ENCODE data around the gene RCL1.
"Not testable (repeated sequence)": the region's sequence is repeated elsewhere in the genome, so short reads cannot be mapped to it uniquely, and the experiment has no call there.

RCL1 gene

DNA sequence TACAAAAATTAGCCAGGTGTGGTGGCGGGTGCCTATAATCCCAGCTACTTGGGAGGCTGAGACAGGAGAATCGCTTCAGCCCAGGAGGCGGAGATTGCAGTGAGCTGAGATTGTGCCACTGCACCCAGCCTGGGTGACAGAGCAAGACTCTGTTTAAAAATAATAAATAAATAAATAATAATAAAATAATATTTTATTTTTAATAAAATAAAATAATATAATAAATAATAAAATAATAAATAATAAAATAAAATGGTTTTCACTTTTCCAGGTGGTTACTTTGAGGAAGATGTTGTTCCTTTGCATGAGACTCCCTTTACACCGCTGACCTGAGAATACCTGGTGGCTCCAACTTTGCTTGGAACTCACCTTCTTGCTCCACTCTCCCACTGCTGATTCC, 82.8 kb downstream of the RCL1 start:
- H3K27ac ChIP-seq (ENCODE audit: low read length), result no peak overlapping the region
- no peak for DNase-seq (ENCODE audit: low read depth, low spot score)
- no peak overlapping the region for H3K4me3 ChIP-seq (ENCODE audit: low read length)
- peaks cover 1% of the 10 kb centered on the region; the same call in 1 of the 2 replicates for H3K27me3 ChIP-seq (ENCODE audit: control insufficient read depth, insufficient read depth, low read length)
- H3K4me1 ChIP-seq (ENCODE audit: control insufficient read depth, insufficient read depth, low read length), result no peaks in the 10 kb centered on the region
- H3K9me3 ChIP-seq (ENCODE audit: control insufficient read depth, insufficient read depth, low read length), result no peaks in the 10 kb centered on the region
- WGBS (ENCODE audit: insufficient coverage, insufficient read length), result no CpG with 5 or more reads among the region's 4 CpGs
- H3K36me3 ChIP-seq (ENCODE audit: control insufficient read depth, insufficient read depth, low read length), result no peaks in the 10 kb centered on the region

DNA sequence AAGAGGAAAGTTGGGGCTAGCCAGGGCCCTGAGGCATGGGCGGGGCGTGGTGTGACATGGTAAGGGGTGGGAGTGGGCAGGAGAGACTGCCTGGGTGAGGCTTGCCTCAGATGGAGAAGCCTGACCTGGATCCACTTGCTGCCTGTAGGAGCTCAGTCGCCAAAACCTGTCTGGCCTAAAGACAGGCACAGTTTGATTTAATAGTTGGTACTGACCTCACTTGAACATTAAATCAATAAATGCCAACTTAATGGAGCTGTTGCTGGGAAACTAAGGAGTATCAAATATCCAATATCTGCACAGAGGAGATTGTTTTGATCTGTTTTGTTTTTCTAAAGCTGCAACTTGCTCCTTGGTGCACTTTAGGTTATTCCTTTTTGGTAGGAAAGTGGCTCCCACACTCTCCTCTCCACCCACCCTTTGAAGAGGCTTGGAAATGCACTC, 86.4 kb downstream of the RCL1 start:
- H3K27ac ChIP-seq (ENCODE audit: low read length), result no peak overlapping the region
- H3K9me3 ChIP-seq (ENCODE audit: control insufficient read depth, insufficient read depth, low read length), result no peaks in the 10 kb centered on the region
- H3K4me3 ChIP-seq (ENCODE audit: low read length), result no peak overlapping the region
- H3K36me3 ChIP-seq (ENCODE audit: control insufficient read depth, insufficient read depth, low read length), result no peaks in the 10 kb centered on the region
- no peak for DNase-seq (ENCODE audit: low read depth, low spot score)
- peaks cover 1% of the 10 kb centered on the region; the same call in 1 of the 2 replicates for H3K27me3 ChIP-seq (ENCODE audit: control insufficient read depth, insufficient read depth, low read length)
- H3K4me1 ChIP-seq (ENCODE audit: control insufficient read depth, insufficient read depth, low read length), result no peaks in the 10 kb centered on the region
- WGBS (ENCODE audit: insufficient coverage, insufficient read length), result no CpG with 5 or more reads among the region's 3 CpGs

DNA sequence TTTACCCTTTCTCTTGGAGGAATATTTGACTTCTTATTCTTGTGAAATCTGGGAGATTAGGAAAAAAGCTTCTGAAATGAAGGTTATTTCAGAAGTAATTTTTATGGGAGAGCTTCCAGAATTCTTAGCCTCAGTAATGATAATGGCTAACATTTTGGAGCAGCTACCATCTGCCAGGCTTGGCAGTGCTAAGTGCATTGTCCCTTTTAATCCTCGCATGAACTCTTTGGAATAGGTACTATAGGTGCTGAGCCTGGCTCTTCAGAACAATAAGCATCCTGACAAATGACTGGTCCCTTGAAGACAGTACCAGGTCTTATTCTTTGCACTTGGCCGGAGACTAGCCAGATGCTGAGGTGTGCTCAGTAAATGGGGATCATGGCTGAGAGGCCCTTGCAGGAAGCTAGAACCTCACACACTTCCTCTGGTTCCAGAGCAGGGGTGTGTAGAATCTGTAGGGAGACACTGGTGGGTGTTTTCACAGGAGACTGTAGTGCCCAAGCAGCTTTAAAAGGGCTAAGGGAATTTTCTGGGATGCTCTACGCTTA, 90.7 kb downstream of the RCL1 start:
- no peak for DNase-seq (ENCODE audit: low read depth, low spot score)
- Histone ChIP-seq H3K9me3 (ENCODE audit: control insufficient read depth, insufficient read depth, low read length) (no peaks in the 10 kb centered on the region), H3K4me3 (ENCODE audit: low read length) (no peak overlapping the region), H3K27ac (ENCODE audit: low read length) (no peak overlapping the region), H3K36me3 (ENCODE audit: control insufficient read depth, insufficient read depth, low read length) (no peaks in the 10 kb centered on the region), H3K27me3 (ENCODE audit: control insufficient read depth, insufficient read depth, low read length) (peaks cover 1% of the 10 kb centered on the region; the same call in 1 of the 2 replicates), H3K4me1 (ENCODE audit: control insufficient read depth, insufficient read depth, low read length) (no peaks in the 10 kb centered on the region)
- WGBS (ENCODE audit: insufficient coverage, insufficient read length), result no CpG with 5 or more reads among the region's 3 CpGs

DNA sequence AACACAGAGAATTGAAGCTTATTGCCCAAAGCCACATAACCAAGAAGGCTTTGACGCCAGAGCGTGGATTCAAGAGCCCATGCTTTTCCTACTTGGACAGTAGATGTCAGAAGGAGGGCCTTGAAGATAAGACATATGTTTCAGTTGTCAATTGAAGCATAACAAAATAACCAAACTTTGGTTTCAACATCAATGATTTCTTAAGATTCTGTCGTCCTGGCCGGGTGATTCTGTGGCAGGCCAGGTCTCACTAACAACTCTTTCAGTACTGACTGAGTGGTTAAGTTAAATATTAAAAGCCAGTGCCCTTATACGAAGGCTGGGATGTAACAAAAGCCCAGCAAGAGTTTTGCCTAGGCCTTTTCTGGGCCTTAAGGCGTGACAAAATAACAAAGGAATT, 94.0 kb downstream of the RCL1 start:
- H3K9me3 ChIP-seq (ENCODE audit: control insufficient read depth, insufficient read depth, low read length), result no peaks in the 10 kb centered on the region
- WGBS (ENCODE audit: insufficient coverage, insufficient read length), result no CpG with 5 or more reads among the region's 6 CpGs
- H3K4me1 ChIP-seq (ENCODE audit: control insufficient read depth, insufficient read depth, low read length), result no peaks in the 10 kb centered on the region
- no peak overlapping the region for H3K4me3 ChIP-seq (ENCODE audit: low read length)
- H3K27ac ChIP-seq (ENCODE audit: low read length), result no peak overlapping the region
- DNase-seq (ENCODE audit: low read depth, low spot score), result no peak
- H3K27me3 ChIP-seq (ENCODE audit: control insufficient read depth, insufficient read depth, low read length), result no peaks in the 10 kb centered on the region
- no peaks in the 10 kb centered on the region for H3K36me3 ChIP-seq (ENCODE audit: control insufficient read depth, insufficient read depth, low read length)

DNA sequence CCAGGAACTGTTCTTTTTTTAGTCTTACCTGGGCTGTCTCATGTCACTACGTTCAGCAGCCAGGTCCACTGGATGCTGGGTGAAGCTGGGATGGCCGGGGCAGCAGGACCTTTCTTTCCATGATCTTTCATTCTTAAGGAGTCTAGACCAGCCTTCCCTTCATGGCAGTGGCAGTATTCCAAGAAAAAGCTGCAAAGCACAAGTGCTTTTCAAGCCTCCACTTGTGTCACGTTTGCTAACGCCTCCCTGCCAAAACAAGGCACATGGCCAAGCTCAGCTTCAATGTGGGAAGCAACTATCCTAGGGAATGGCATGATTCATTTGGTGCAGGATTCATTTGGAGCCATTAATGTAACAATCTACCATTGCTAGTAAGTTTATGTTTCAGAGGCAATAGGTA, 94.8 kb downstream of the RCL1 start:
- no peak overlapping the region for H3K27ac ChIP-seq (ENCODE audit: low read length)
- no CpG with 5 or more reads among the region's 4 CpGs for WGBS (ENCODE audit: insufficient coverage, insufficient read length)
- H3K9me3 ChIP-seq (ENCODE audit: control insufficient read depth, insufficient read depth, low read length), result no peaks in the 10 kb centered on the region
- no peaks in the 10 kb centered on the region for H3K27me3 ChIP-seq (ENCODE audit: control insufficient read depth, insufficient read depth, low read length)
- DNase-seq (ENCODE audit: low read depth, low spot score), result no peak
- H3K36me3 ChIP-seq (ENCODE audit: control insufficient read depth, insufficient read depth, low read length), result no peaks in the 10 kb centered on the region
- no peak overlapping the region for H3K4me3 ChIP-seq (ENCODE audit: low read length)
- no peaks in the 10 kb centered on the region for H3K4me1 ChIP-seq (ENCODE audit: control insufficient read depth, insufficient read depth, low read length)

DNA sequence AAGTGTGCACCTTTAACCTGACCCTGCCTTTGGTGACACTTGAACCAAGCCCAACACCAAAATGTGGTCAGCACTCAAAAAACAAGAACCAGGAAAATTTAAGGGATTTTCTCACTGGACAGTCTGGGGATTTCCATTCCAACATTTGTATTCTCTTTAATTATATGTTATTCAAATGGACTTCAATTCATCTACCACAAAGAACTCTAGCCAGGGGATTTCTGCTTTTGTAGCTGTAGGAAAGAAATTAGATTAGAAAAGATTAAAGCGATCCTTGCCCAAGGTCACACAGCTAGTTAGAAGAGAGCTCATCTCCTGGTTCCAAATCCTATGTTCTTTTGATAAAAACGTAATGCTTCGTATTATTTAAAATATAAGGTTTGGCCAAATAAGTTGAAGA, 97.5 kb downstream of the RCL1 start:
- Histone ChIP-seq H3K4me3 (ENCODE audit: low read length) (no peak overlapping the region), H3K27me3 (ENCODE audit: control insufficient read depth, insufficient read depth, low read length) (no peaks in the 10 kb centered on the region), H3K36me3 (ENCODE audit: control insufficient read depth, insufficient read depth, low read length) (no peaks in the 10 kb centered on the region), H3K4me1 (ENCODE audit: control insufficient read depth, insufficient read depth, low read length) (no peaks in the 10 kb centered on the region), H3K9me3 (ENCODE audit: control insufficient read depth, insufficient read depth, low read length) (no peaks in the 10 kb centered on the region), H3K27ac (ENCODE audit: low read length) (no peak overlapping the region)
- no CpG with 5 or more reads among the region's 3 CpGs for WGBS (ENCODE audit: insufficient coverage, insufficient read length)
- DNase-seq (ENCODE audit: low read depth, low spot score), result no peak

DNA sequence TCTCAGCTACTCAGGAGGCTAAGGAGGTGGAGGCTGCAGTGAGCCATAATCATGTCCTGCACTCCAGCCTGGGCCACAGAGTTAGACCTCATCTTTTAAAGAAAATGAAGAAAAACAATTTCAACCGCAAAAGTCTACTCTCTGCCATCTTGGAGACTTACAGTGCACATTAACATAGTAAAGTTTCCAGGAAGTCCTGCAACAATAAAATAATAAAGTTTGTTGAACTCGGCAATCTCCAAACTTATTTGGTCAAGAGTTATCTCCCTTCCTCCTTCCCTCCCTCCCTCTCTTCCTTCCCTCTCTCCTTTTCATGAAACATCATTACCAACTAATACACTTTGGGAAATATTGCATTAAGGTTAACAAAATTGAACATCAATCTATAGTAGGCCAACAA, 98.2 kb downstream of the RCL1 start:
- DNase-seq (ENCODE audit: low read depth, low spot score), result no peak
- H3K27me3 ChIP-seq (ENCODE audit: control insufficient read depth, insufficient read depth, low read length), result no peaks in the 10 kb centered on the region
- WGBS (ENCODE audit: insufficient coverage, insufficient read length), result no CpG with 5 or more reads among the region's 2 CpGs
- H3K4me1 ChIP-seq (ENCODE audit: control insufficient read depth, insufficient read depth, low read length), result no peaks in the 10 kb centered on the region
- no peak overlapping the region for H3K27ac ChIP-seq (ENCODE audit: low read length)
- no peak overlapping the region for H3K4me3 ChIP-seq (ENCODE audit: low read length)
- H3K9me3 ChIP-seq (ENCODE audit: control insufficient read depth, insufficient read depth, low read length), result no peaks in the 10 kb centered on the region
- no peaks in the 10 kb centered on the region for H3K36me3 ChIP-seq (ENCODE audit: control insufficient read depth, insufficient read depth, low read length)

DNA sequence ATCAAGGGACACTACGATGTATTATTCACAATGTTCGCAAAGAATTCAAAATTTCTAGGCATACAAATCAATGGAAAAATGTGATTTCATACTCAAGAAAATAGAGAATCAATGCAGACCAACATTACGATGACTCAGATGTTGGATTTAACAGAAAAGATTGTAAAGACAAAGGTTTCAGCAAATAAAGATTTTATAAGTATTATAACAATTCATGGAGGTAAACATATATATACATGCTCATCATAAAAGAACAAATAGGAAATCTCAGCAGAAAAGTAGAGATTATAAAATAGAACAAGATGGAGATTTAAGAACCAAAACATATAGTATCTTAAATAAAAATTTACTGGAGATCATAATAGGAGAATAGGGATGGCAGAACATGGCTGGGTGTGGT, 98.9 kb downstream of the RCL1 start:
- no peak overlapping the region for H3K4me3 ChIP-seq (ENCODE audit: low read length)
- DNase-seq (ENCODE audit: low read depth, low spot score), result no peak
- WGBS (ENCODE audit: insufficient coverage, insufficient read length), result no CpG with 5 or more reads among the region's 3 CpGs

DNA sequence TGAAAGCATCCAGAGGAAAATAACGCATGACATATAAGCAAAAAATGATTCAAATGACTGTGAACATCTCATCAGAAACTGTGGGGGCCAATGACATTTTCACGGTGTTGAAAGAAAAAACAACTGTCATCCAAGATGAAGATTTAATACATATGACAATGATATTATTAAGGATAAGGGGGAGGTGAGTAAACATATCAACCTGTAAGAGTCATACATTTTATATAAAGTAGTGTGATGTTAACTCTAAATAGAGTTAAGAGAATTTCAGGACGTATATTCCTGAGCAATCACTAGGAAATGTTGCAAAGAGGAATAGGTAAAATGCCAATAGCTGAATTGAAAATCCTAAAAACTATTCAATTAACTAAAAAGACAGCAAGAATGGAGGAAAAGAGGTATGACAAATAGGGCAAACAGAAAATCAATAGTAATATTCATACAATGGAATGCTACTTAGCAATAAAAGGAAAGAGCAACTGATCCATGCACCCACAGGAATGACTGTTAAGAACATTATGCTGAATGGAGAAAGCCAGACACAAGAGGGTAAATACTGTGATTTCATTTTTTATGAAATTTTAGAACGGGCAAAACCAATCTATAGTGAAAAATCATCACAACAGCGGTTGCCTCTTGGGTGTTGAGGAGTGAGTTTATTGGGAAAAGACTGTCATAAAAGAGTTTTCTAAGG, 99.9 kb downstream of the RCL1 start:
- no CpG with 5 or more reads among the region's 5 CpGs for WGBS (ENCODE audit: insufficient coverage, insufficient read length)
- Histone ChIP-seq H3K27me3 (ENCODE audit: control insufficient read depth, insufficient read depth, low read length) (no peaks in the 10 kb centered on the region), H3K27ac (ENCODE audit: low read length) (no peak overlapping the region), H3K4me1 (ENCODE audit: control insufficient read depth, insufficient read depth, low read length) (no peaks in the 10 kb centered on the region), H3K9me3 (ENCODE audit: control insufficient read depth, insufficient read depth, low read length) (no peaks in the 10 kb centered on the region), H3K4me3 (ENCODE audit: low read length) (no peak overlapping the region), H3K36me3 (ENCODE audit: control insufficient read depth, insufficient read depth, low read length) (no peaks in the 10 kb centered on the region)
- DNase-seq (ENCODE audit: low read depth, low spot score), result no peak

More for the DNA sequence above, 98.9 kb downstream of the RCL1 start:
- no peaks in the 10 kb centered on the region for H3K9me3 ChIP-seq (ENCODE audit: control insufficient read depth, insufficient read depth, low read length)
- no peaks in the 10 kb centered on the region for H3K36me3 ChIP-seq (ENCODE audit: control insufficient read depth, insufficient read depth, low read length)
- H3K27me3 ChIP-seq (ENCODE audit: control insufficient read depth, insufficient read depth, low read length), result no peaks in the 10 kb centered on the region
- no peak overlapping the region for H3K27ac ChIP-seq (ENCODE audit: low read length)
- no peaks in the 10 kb centered on the region for H3K4me1 ChIP-seq (ENCODE audit: control insufficient read depth, insufficient read depth, low read length)

DNA sequence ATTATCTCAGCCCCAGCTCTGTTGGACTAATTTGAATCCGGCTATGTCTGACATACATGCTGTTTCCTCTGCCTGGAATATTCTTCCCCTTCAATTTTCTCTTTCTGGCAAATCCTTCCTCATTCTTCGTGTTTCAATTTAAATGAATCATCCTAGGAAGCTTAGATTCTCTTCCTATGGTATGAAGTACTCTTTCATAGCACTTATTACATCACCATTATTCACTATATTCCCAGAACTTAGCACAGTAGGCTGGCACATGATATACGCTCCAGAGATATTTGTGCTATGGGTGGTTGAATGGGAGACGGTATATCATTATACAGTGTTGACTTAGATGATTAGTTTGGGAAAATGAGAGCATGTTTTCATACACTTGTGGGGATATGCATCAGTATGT, 101.3 kb downstream of the RCL1 start:
- Histone ChIP-seq H3K27me3 (ENCODE audit: control insufficient read depth, insufficient read depth, low read length) (no peaks in the 10 kb centered on the region), H3K36me3 (ENCODE audit: control insufficient read depth, insufficient read depth, low read length) (no peaks in the 10 kb centered on the region), H3K27ac (ENCODE audit: low read length) (no peak overlapping the region), H3K4me3 (ENCODE audit: low read length) (no peak overlapping the region), H3K4me1 (ENCODE audit: control insufficient read depth, insufficient read depth, low read length) (no peaks in the 10 kb centered on the region), H3K9me3 (ENCODE audit: control insufficient read depth, insufficient read depth, low read length) (no peaks in the 10 kb centered on the region)
- 100% methylated on average over 1 of the region's 4 CpGs for WGBS (ENCODE audit: insufficient coverage, insufficient read length)
- DNase-seq (ENCODE audit: low read depth, low spot score), result no peak

DNA sequence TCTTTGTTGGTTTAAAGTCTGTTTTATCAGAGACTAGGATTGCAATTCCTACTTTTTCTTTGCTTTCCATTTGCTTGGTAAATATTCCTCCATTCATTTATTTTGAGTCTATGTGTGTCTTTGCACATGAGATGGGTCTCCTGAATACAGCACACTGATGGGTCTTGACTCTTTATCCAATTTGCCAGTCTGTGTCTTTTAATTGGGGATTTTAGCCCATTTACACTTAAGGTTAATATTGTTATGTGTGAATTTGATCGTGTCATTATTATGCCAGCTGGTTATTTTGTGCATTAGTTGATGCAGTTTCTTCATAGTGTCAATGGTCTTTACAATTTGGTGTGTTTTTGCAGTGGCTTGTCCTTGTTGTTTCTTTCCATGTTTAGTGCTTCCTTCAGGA, 107.1 kb downstream of the RCL1 start:
- not testable (repeated sequence) for H3K9me3 ChIP-seq (ENCODE audit: control insufficient read depth, insufficient read depth, low read length); DNase-seq (ENCODE audit: low read depth, low spot score); H3K36me3 ChIP-seq (ENCODE audit: control insufficient read depth, insufficient read depth, low read length); H3K27me3 ChIP-seq (ENCODE audit: control insufficient read depth, insufficient read depth, low read length); H3K4me3 ChIP-seq (ENCODE audit: low read length); H3K27ac ChIP-seq (ENCODE audit: low read length); H3K4me1 ChIP-seq (ENCODE audit: control insufficient read depth, insufficient read depth, low read length)
- WGBS (ENCODE audit: insufficient coverage, insufficient read length), result no CpG with 5 or more reads among the region's 1 CpG

Data from iPS DF 6.9 (cell line).